Liver (tissue), 9 donors: ENCODE data around the gene TUFT1. TPM values are rescaled to one million over a fixed set of nuclear protein-coding genes. Genes with fewer than 3 reads are reported as not detected.

Experiments
- DNase-seq: peaks from one replicate; pipeline ENCODE4 v3.0.0-alpha.2; 2017; ENCODE audit warnings: low spot score
- H3K27ac ChIP-seq, 2 donors: one replicate each; pipeline ENCODE4 v1.7.0; 2013; ENCODE audit warnings: inconsistent platforms in 2 of 2, low read length in 2 of 2, control low read depth in 1 of 2, low read depth in 1 of 2, mild to moderate bottlenecking in 1 of 2
- H3K27me3 ChIP-seq, 4 donors: one replicate each; pipeline versions ENCODE4 v1.6.1 to v1.7.0; 2013; ENCODE audit warnings: low read length in 3 of 4, inconsistent platforms in 1 of 4, mild to moderate bottlenecking in 1 of 4, moderate library complexity in 1 of 4; ENCODE audit not compliant: control insufficient read depth in 4 of 4, insufficient read depth in 4 of 4
- H3K36me3 ChIP-seq, 4 donors: one replicate each; pipeline versions ENCODE4 v1.6.1 to v1.7.0; 2013; ENCODE audit warnings: low read length in 3 of 4, mild to moderate bottlenecking in 3 of 4, low read depth in 1 of 4, moderate library complexity in 1 of 4; ENCODE audit not compliant: control insufficient read depth in 4 of 4, insufficient read depth in 3 of 4
- H3K4me1 ChIP-seq, 4 donors: one replicate each; pipeline versions ENCODE4 v1.6.1 to v1.7.0; 2013; ENCODE audit warnings: low read length in 3 of 4, mild to moderate bottlenecking in 3 of 4, moderate library complexity in 1 of 4; ENCODE audit not compliant: control insufficient read depth in 4 of 4, insufficient read depth in 4 of 4
- H3K4me3 ChIP-seq, 3 donors: one replicate each; pipeline versions ENCODE4 v1.6.1 to v1.7.0; 2013; ENCODE audit warnings: low read length in 3 of 3, control low read depth in 1 of 3, low read depth in 1 of 3, mild to moderate bottlenecking in 1 of 3
- H3K9ac ChIP-seq, 2 donors: one replicate each; pipeline ENCODE4 v1.7.0; 2013; ENCODE audit warnings: low read length in 2 of 2, mild to moderate bottlenecking in 2 of 2, moderate library complexity in 2 of 2, control low read depth in 1 of 2, low read depth in 1 of 2
- H3K9me3 ChIP-seq, 4 donors: one replicate each; pipeline versions ENCODE4 v1.6.1 to v1.7.0; 2013; ENCODE audit warnings: low read length in 3 of 4; ENCODE audit not compliant: control insufficient read depth in 4 of 4
- CTCF ChIP-seq: fragments of 150-350 bp; IDR thresholded peaks from 2 replicates; pipeline ENCODE4 v1.5.1; 2017; ENCODE audit warnings: improper control_type of control experiment, low read depth, low read length; ENCODE audit not compliant: missing input control
- EGR1 ChIP-seq, 2 donors: IDR thresholded peaks; 2 replicates each; pipeline ENCODE4 v1.6.1; 2016 to 2018; ENCODE audit warnings: antibody characterized with exemption in 2 of 2, low read depth in 2 of 2
- FOXA1 ChIP-seq: IDR thresholded peaks from 2 replicates; pipeline ENCODE4 v1.6.1; 2016; ENCODE audit warnings: antibody characterized with exemption
- FOXA2 ChIP-seq: IDR thresholded peaks from 2 replicates; pipeline ENCODE4 v1.6.1; 2016; ENCODE audit warnings: antibody characterized with exemption
- GABPA ChIP-seq, 2 donors: IDR thresholded peaks in 1 of 2; conservative IDR thresholded peaks in 1 of 2; 2 replicates each; pipeline ENCODE4 v1.6.1; 2016; ENCODE audit warnings: antibody characterized with exemption in 2 of 2, mild to moderate bottlenecking in 1 of 2, moderate library complexity in 1 of 2
- HNF4A ChIP-seq, 2 donors: conservative IDR thresholded peaks; 2 replicates each; pipeline ENCODE4 v1.6.1; 2016; ENCODE audit warnings: antibody characterized with exemption in 2 of 2, mild to moderate bottlenecking in 2 of 2
- HNF4G ChIP-seq: IDR thresholded peaks from 2 replicates; pipeline ENCODE4 v1.6.1; 2016; ENCODE audit warnings: antibody characterized with exemption
- JUND ChIP-seq, 2 donors: IDR thresholded peaks; 2 replicates each; pipeline ENCODE4 v1.6.1; 2016; ENCODE audit warnings: antibody characterized with exemption in 2 of 2
- NR2F2 ChIP-seq: IDR thresholded peaks from 2 replicates; pipeline ENCODE4 v1.6.1; 2016; ENCODE audit warnings: antibody characterized with exemption
- RAD21 ChIP-seq, 2 donors: IDR thresholded peaks; 2 replicates each; pipeline ENCODE4 v1.6.1; 2016; ENCODE audit warnings: antibody characterized with exemption in 2 of 2, mild to moderate bottlenecking in 2 of 2
- REST ChIP-seq: IDR thresholded peaks from 2 replicates; pipeline ENCODE4 v1.6.1; 2016; ENCODE audit warnings: antibody characterized with exemption, mild to moderate bottlenecking
- RXRA ChIP-seq, 2 donors: IDR thresholded peaks; 2 replicates each; pipeline ENCODE4 v1.6.1; 2017 to 2018; ENCODE audit warnings: antibody characterized with exemption in 2 of 2, mild to moderate bottlenecking in 1 of 2
- SP1 ChIP-seq: IDR thresholded peaks from 2 replicates; pipeline ENCODE4 v1.6.1; 2018; ENCODE audit warnings: antibody characterized with exemption, mild to moderate bottlenecking
- TAF1 ChIP-seq: conservative IDR thresholded peaks from 2 replicates; pipeline ENCODE4 v1.6.1; 2016; ENCODE audit warnings: antibody characterized with exemption, mild to moderate bottlenecking
- YY1 ChIP-seq: IDR thresholded peaks from 2 replicates; pipeline ENCODE4 v1.6.1; 2016; ENCODE audit warnings: antibody characterized with exemption, mild to moderate bottlenecking
- ZBTB33 ChIP-seq: IDR thresholded peaks from 2 replicates; pipeline ENCODE4 v1.6.1; 2016; ENCODE audit warnings: antibody characterized with exemption
- WGBS: extraction: QIAGEN DNeasy Blood & Tissue Kit; methylation state at CpG from one replicate; pipeline ENCODE4 v1.1.7; 2013; 5-methylcytosine and 5-hydroxymethylcytosine counted together
- polyA plus RNA-seq, 2 donors: library from polyadenylated mRNA; stranded (reverse) in 1 of 2; unstranded in 1 of 2; fragments of 200-250 nt in 1 of 2; fragments of >200 nt in 1 of 2; fragmentation: Nextera tagmentation in 1 of 2; extraction: Ambion mirVana in 1 of 2; gene quantifications; one replicate each; pipeline versions ENCODE4 v1.2.1 to v1.2.3, GENCODE V29; 2013 to 2015
- total RNA-seq, 2 donors: library from RNA; depleted of rRNA; stranded (reverse); fragments of >200 nt; gene quantifications; one replicate each; pipeline ENCODE4 v1.2.3, GENCODE V29; 2014
- TF ChIP-seq, protein P1 (sequence below): IDR thresholded peaks from 2 replicates; pipeline ENCODE4 v1.6.1; 2016; ENCODE audit warnings: antibody characterized with exemption
- TF ChIP-seq, protein P2 (sequence below): IDR thresholded peaks from 2 replicates; pipeline ENCODE4 v1.6.1; 2016; ENCODE audit warnings: antibody characterized with exemption
- donor health status: healthy.
- donor health status: healthy.
- donor health status: healthy.
- donor health status: healthy.
- donor health status: healthy.

The TUFT1 gene
- total and polyA plus RNA-seq, 4 donors: 1.7 to 4.8 (median 3.0) TPM

DNA sequence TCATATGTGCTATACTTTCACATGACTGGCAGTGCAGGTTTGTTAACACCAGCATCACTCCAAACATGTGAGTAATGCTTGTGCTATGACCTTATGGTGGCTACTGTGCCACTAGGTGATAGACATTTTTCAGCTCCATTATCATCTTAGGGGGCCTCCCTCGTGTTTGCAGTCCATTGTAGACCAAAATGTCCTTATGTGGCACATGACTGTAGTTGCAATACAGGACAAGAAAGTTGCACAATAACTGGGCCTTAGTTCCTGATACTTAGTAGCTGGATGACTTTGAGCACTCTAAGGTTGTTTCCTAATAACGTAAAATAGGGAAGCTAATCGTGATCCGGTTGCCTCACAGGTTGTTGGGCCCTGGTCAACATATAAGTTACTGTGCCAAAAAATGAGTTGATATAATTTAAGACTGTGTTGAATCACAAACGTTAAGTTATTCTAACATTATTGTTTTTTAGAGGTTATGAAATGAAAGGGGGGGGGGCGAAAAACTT, 71.2 kb downstream of the TUFT1 start:
- peaks cover 0 to 2% (median 0%) of the 10 kb centered on the region in 4 donors for H3K36me3 ChIP-seq
- H3K4me3 ChIP-seq: peak overlapping the region in 1 of 3 donors; percentile 93
- DNase-seq: no peak
- TF ChIP-seq REST: no peak
- TF ChIP-seq CTCF: no peak
- TF ChIP-seq, protein P1, sequence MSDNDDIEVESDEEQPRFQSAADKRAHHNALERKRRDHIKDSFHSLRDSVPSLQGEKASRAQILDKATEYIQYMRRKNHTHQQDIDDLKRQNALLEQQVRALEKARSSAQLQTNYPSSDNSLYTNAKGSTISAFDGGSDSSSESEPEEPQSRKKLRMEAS: peak; percentile 66
- TF ChIP-seq EGR1 (IDR thresholded peaks at IDR 0.05; ENCODE audit: low read depth in 2 of 2): no peak
- TF ChIP-seq HNF4G: no peak
- no peak for TF ChIP-seq NR2F2
- TF ChIP-seq ZBTB33: no peak
- TF ChIP-seq JUND (IDR thresholded peaks at IDR 0.05): peak in 1 of 2 donors; percentile 39
- TF ChIP-seq, protein P2, sequence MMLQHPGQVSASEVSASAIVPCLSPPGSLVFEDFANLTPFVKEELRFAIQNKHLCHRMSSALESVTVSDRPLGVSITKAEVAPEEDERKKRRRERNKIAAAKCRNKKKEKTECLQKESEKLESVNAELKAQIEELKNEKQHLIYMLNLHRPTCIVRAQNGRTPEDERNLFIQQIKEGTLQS: peak; percentile 40
- TF ChIP-seq FOXA2: no peak
- TF ChIP-seq TAF1: no peak
- TF ChIP-seq SP1: peak; percentile 55
- peak; percentile 44 to 57 for TF ChIP-seq RXRA (IDR thresholded peaks at IDR 0.05)
- TF ChIP-seq RAD21 (IDR thresholded peaks at IDR 0.05): no peak
- no peak for TF ChIP-seq FOXA1
- TF ChIP-seq HNF4A (conservative IDR thresholded peaks at IDR 0.05): peak; percentile 18 to 42
- TF ChIP-seq YY1: peak; percentile 68
- no peak for TF ChIP-seq GABPA (IDR thresholded peaks at IDR 0.05 in 1 of 2, conservative IDR thresholded peaks at IDR 0.05 in 1 of 2)
- H3K9me3 ChIP-seq: no peaks in the 10 kb centered on the region
- H3K27me3 ChIP-seq: no peaks in the 10 kb centered on the region
- WGBS: 7% methylated on average over 6 of the region's 6 CpGs
- H3K4me1 ChIP-seq: peaks cover 0 to 14% (median 5%) of the 10 kb centered on the region in 4 donors
- no peak overlapping the region for H3K9ac ChIP-seq
- H3K27ac ChIP-seq: peak overlapping the region; percentile 80 to 82
